GM18520 (cell line): ENCODE measurements around the gene ANAPC2.

Experiments used
- ATAC-seq: cut with Tn5 transposase; IDR thresholded peaks from one replicate; pipeline ENCODE4 v1.9.1; 2021; ENCODE audit not compliant: unreplicated experiment

ANAPC2 gene

GRCh38 chr9:137193771-137194170 lies 5.4 kb upstream of the ANAPC2 start:
- no peak for ATAC-seq

GRCh38 chr9:137192859-137193258 lies 4.5 kb upstream of the ANAPC2 start:
- no peak for ATAC-seq

- no peak for ATAC-seq
These were observed 4.1 kb upstream of the ANAPC2 start for GRCh38 chr9:137192448-137192780.

GRCh38 chr9:137191691-137192447 lies 3.5 kb upstream of the ANAPC2 start:
- no peak for ATAC-seq

GRCh38 chr9:137191245-137191644 lies 2.9 kb upstream of the ANAPC2 start:
- ATAC-seq = no peak

GRCh38 chr9:137190315-137190856 lies 2.0 kb upstream of the ANAPC2 start:
- no peak for ATAC-seq

- ATAC-seq = no peak
These were observed 1.2 kb upstream of the ANAPC2 start for GRCh38 chr9:137189297-137190295.

- no peak for ATAC-seq
These were observed 272 bp downstream of the ANAPC2 start for GRCh38 chr9:137188086-137188489.

GRCh38 chr9:137187386-137187785 lies 974 bp downstream of the ANAPC2 start:
- no peak for ATAC-seq

GRCh38 chr9:137186385-137186784 lies 2.0 kb downstream of the ANAPC2 start:
- ATAC-seq = no peak

- ATAC-seq = no peak
These were observed 2.4 kb downstream of the ANAPC2 start for GRCh38 chr9:137185921-137186320.

GRCh38 chr9:137184881-137185660 lies 3.3 kb downstream of the ANAPC2 start:
- no peak for ATAC-seq

GRCh38 chr9:137183980-137184595 lies 4.3 kb downstream of the ANAPC2 start:
- ATAC-seq = no peak

- no peak for ATAC-seq
These were observed 5.5 kb downstream of the ANAPC2 start for GRCh38 chr9:137182836-137183235.

GRCh38 chr9:137181680-137182079 lies 6.7 kb downstream of the ANAPC2 start:
- ATAC-seq = no peak

GRCh38 chr9:137180491-137180890 lies 7.9 kb downstream of the ANAPC2 start:
- ATAC-seq = no peak

GRCh38 chr9:137179761-137180160 lies 8.6 kb downstream of the ANAPC2 start:
- ATAC-seq = no peak

GRCh38 chr9:137178939-137179630 lies 9.3 kb downstream of the ANAPC2 start:
- ATAC-seq = no peak

- ATAC-seq = no peak
These were observed 10.0 kb downstream of the ANAPC2 start for GRCh38 chr9:137178201-137178938.
